SK-N-SH (cell line): ENCODE measurements around the gene SYT3. TPM values are rescaled to one million over a fixed set of nuclear protein-coding genes. Genes with fewer than 3 reads are reported as not detected.
"Not testable (repeated sequence)": the region's sequence is repeated elsewhere in the genome, so short reads cannot be mapped to it uniquely, and the experiment has no call there.

ENCODE experiments used
- CTCF ChIA-PET: fragments of 300-600, 350-600 bp; formaldehyde crosslinking; extraction: SDS; loops from one replicate; lab custom pipeline; 2021; lab: Yijun Ruan, JAX
- POLR2A ChIA-PET: fragments of 350-600 bp; sonication (Branson Sonifier 250); formaldehyde crosslinking; extraction: SDS; loops from one replicate; lab custom pipeline; 2020; ENCODE audit warnings: antibody characterized with exemption, inconsistent platforms; lab: Yijun Ruan, JAX
- DNase-seq: peaks from one replicate; pipeline ENCODE4 v3.0.0; 2012
- H2AFZ ChIP-seq: fragments of 200-600 bp; sonication (generic); 2 replicates; pipeline ENCODE4 v1.8.1; 2016; ENCODE audit warnings: antibody characterized with exemption, mild to moderate bottlenecking, low read depth
- H3F3A ChIP-seq: fragments of 200-600 bp; sonication (generic); replicated peaks from 2 replicates; pipeline ENCODE3; 2016; ENCODE audit warnings: antibody characterized with exemption, mild to moderate bottlenecking; ENCODE audit not compliant: insufficient read depth
- H3K27ac ChIP-seq, 2 experiments: fragments of 200-500 bp in 1 of 2; fragments of 200-600 bp in 1 of 2; sonication (Bioruptor generic) in 1 of 2; sonication (generic), shearing (Covaris generic) in 1 of 2; 2 replicates each; pipeline versions ENCODE4 v1.5.1 to v1.6.1; 2014 to 2016; ENCODE audit warnings: low read depth in 2 of 2, inconsistent platforms in 1 of 2, low read length in 1 of 2, mild to moderate bottlenecking in 1 of 2, mixed read lengths in 1 of 2
- H3K27me3 ChIP-seq: fragments of 200-600 bp; sonication (generic), shearing (Covaris generic); 2 replicates; pipeline ENCODE4 v1.6.1; 2016; ENCODE audit warnings: mixed run types; ENCODE audit not compliant: insufficient read depth
- H3K36me3 ChIP-seq, 2 experiments: fragments of 200-500 bp in 1 of 2; fragments of 200-600 bp in 1 of 2; sonication (Bioruptor generic) in 1 of 2; sonication (generic) in 1 of 2; replicated peaks in 1 of 2; 2 replicates each; pipeline versions ENCODE3 to v1.5.1; 2014 to 2016; ENCODE audit warnings: low read length in 1 of 2, mild to moderate bottlenecking in 1 of 2; ENCODE audit not compliant: insufficient read depth in 2 of 2, control insufficient read depth in 1 of 2
- H3K4me1 ChIP-seq, 2 experiments: fragments of 200-500 bp in 1 of 2; fragments of 200-600 bp in 1 of 2; sonication (Bioruptor generic) in 1 of 2; sonication (generic), shearing (Covaris generic) in 1 of 2; 2 replicates each; pipeline versions ENCODE4 v1.5.1 to v1.6.1; 2014 to 2016; ENCODE audit warnings: low read depth in 1 of 2, low read length in 1 of 2, mixed run types in 1 of 2; ENCODE audit not compliant: insufficient read depth in 2 of 2, control insufficient read depth in 1 of 2
- H3K4me2 ChIP-seq: fragments of 200-600 bp; sonication (generic), shearing (Covaris generic); 2 replicates; pipeline ENCODE4 v1.6.1; 2017; ENCODE audit warnings: mixed run types
- H3K4me3 ChIP-seq, 2 experiments: fragments of 200-500 bp in 1 of 2; fragments of 200-600 bp in 1 of 2; sonication (Bioruptor generic) in 1 of 2; sonication (generic), shearing (Covaris generic) in 1 of 2; 2 replicates each; pipeline versions ENCODE4 v1.5.1 to v1.8.1; 2014 to 2016; ENCODE audit warnings: low read depth in 2 of 2, inconsistent platforms in 1 of 2, low read length in 1 of 2, mild to moderate bottlenecking in 1 of 2, mixed read lengths in 1 of 2, moderate library complexity in 1 of 2
- H3K79me2 ChIP-seq: fragments of 200-600 bp; sonication (generic); 2 replicates; pipeline ENCODE4 v1.8.1; 2017; ENCODE audit warnings: mild to moderate bottlenecking; ENCODE audit not compliant: insufficient read depth
- H3K9ac ChIP-seq: fragments of 200-600 bp; sonication (generic); 2 replicates; pipeline ENCODE4 v1.6.1; 2017; ENCODE audit warnings: mixed run types
- H3K9me2 ChIP-seq: fragments of 200-600 bp; sonication (generic); 2 replicates; pipeline ENCODE4 v1.6.1; 2017; ENCODE audit warnings: mixed run types
- H3K9me3 ChIP-seq: fragments of 200-600 bp; sonication (generic); 2 replicates; pipeline ENCODE4 v1.6.1; 2017; ENCODE audit warnings: mixed run types, mild to moderate bottlenecking, moderate library complexity
- H4K20me1 ChIP-seq: fragments of 200-600 bp; sonication (generic); 2 replicates; pipeline ENCODE4 v1.6.1; 2017; ENCODE audit warnings: mild to moderate bottlenecking, mixed run types; ENCODE audit not compliant: insufficient read depth
- CTCF ChIP-seq: fragments of 200-600 bp; sonication (generic); IDR thresholded peaks from 2 replicates; pipeline ENCODE4 v1.6.1; 2017; ENCODE audit warnings: antibody characterized with exemption, mild to moderate bottlenecking, moderate library complexity
- ELF1 ChIP-seq: IDR thresholded peaks from 2 replicates; pipeline ENCODE4 v1.4.0; 2012
- FOXM1 ChIP-seq: IDR thresholded peaks from 2 replicates; pipeline ENCODE4 v1.4.0; 2012; ENCODE audit warnings: low read depth, mild to moderate bottlenecking
- NRF1 ChIP-seq: IDR thresholded peaks from 2 replicates; pipeline ENCODE4 v1.6.1; 2012; ENCODE audit warnings: low read depth, mild to moderate bottlenecking, low read length
- PBX3 ChIP-seq: IDR thresholded peaks from 2 replicates; pipeline ENCODE4; 2012
- RAD21 ChIP-seq: IDR thresholded peaks from 2 replicates; pipeline ENCODE4 v1.6.1; 2012; ENCODE audit warnings: mild to moderate bottlenecking, low read length
- RXRA ChIP-seq: IDR thresholded peaks from 2 replicates; pipeline ENCODE4 v1.4.0; 2012; ENCODE audit warnings: low read depth, mild to moderate bottlenecking, borderline replicate concordance
- TAF1 ChIP-seq: IDR thresholded peaks from 2 replicates; pipeline ENCODE4 v1.6.1; 2012; ENCODE audit warnings: low read depth, mild to moderate bottlenecking, low read length, moderate library complexity, borderline replicate concordance
- ZBTB33 ChIP-seq: IDR thresholded peaks from 2 replicates; pipeline ENCODE4 v1.4.0; 2012; ENCODE audit warnings: low read depth, borderline replicate concordance
- WGBS: methylation state at CpG from one replicate; pipeline ENCODE4 v1.1.6; 2017; ENCODE audit warnings: low lambda C conversion rate; 5-methylcytosine and 5-hydroxymethylcytosine counted together
- polyA plus RNA-seq, 3 experiments: library from polyadenylated mRNA; depleted of rRNA; stranded (reverse); fragments of >200 nt; gene quantifications; 2 replicates each; pipeline ENCODE4 v1.2.3, GENCODE V29; 2012

SYT3 gene
- polyA plus RNA-seq, 1 of the 3 experiments (the other 2 are of a cell fraction) = 0.94 TPM

GRCh38 chr19:50604264-50605073 lies 35.2 kb downstream of the SYT3 start:
- 96% methylated on average over 23 of the region's 56 CpGs for WGBS
- H3K4me1 ChIP-seq, POLR2A ChIA-PET, H3F3A ChIP-seq, H3K9ac ChIP-seq, H3K36me3 ChIP-seq, H2AFZ ChIP-seq, CTCF ChIA-PET, DNase-seq, H3K27ac ChIP-seq, H3K4me3 ChIP-seq, H4K20me1 ChIP-seq: not testable (repeated sequence)
- TF ChIP-seq CTCF = peak; percentile 25
- TF ChIP-seq, all 33 proteins: peak for 1; not testable (repeated sequence) for 32
- peaks cover 14% of the 10 kb centered on the region; the same call in 1 of the 2 replicates for H3K27me3 ChIP-seq
- H3K9me2 ChIP-seq, H3K9me3 ChIP-seq, H3K4me2 ChIP-seq, H3K79me2 ChIP-seq: not testable (repeated sequence)

GRCh38 chr19:50602935-50603334 lies 36.7 kb downstream of the SYT3 start:
- POLR2A ChIA-PET = no interaction called here
- Histone ChIP-seq H3K9me2 (no peaks in the 10 kb centered on the region), H2AFZ (no peak overlapping the region), H3K9ac (no peak overlapping the region), H3K27ac (no peak overlapping the region), H3K9me3 (no peaks in the 10 kb centered on the region), H3K79me2 (no peaks in the 10 kb centered on the region), H3F3A (no peaks in the 10 kb centered on the region), H3K27me3 (peaks cover 19% of the 10 kb centered on the region; the same call in 1 of the 2 replicates), H3K4me3 (no peak overlapping the region), H3K4me2 (no peak overlapping the region), H3K36me3 (no peaks in the 10 kb centered on the region), H4K20me1 (no peaks in the 10 kb centered on the region), H3K4me1 (peaks cover 0 to 8% of the 10 kb centered on the region in 2 experiments; a peak in 1 of 4 replicates)
- CTCF ChIA-PET = no interaction called here
- 57% methylated on average over 4 of the region's 4 CpGs for WGBS
- TF ChIP-seq RXRA (no peak), FOXM1 (no peak), ELF1 (no peak)
- DNase-seq = no peak

- Histone ChIP-seq H3F3A (no peaks in the 10 kb centered on the region), H3K9ac (no peak overlapping the region), H3K9me2 (no peaks in the 10 kb centered on the region), H3K27ac (no peak overlapping the region), H3K4me2 (no peak overlapping the region), H3K4me1 (peaks cover 0 to 5% of the 10 kb centered on the region in 2 experiments; a peak in 1 of 4 replicates), H3K79me2 (no peaks in the 10 kb centered on the region), H3K4me3 (no peak overlapping the region), H3K27me3 (peaks cover 18% of the 10 kb centered on the region; the same call in 1 of the 2 replicates), H3K9me3 (no peaks in the 10 kb centered on the region), H3K36me3 (no peaks in the 10 kb centered on the region), H4K20me1 (no peaks in the 10 kb centered on the region), H2AFZ (no peak overlapping the region)
- DNase-seq = no peak
- 44% methylated on average over 6 of the region's 6 CpGs for whole genome bisulfite sequencing
- ChIA-PET POLR2A (no interaction called here), CTCF (interaction anchor here (0.9 kb wide), 1 partner anchor 181 kb away, joined by 3 read pairs; no protein-coding TSS in a partner anchor)
- TF ChIP-seq RAD21 = no peak
- TF ChIP-seq ZBTB33 = no peak
- TF ChIP-seq CTCF = no peak
- no peak for TF ChIP-seq TAF1
- TF ChIP-seq PBX3 = no peak
- TF ChIP-seq NRF1 = no peak
Measured at GRCh38 chr19:50602496-50602895, 37.2 kb downstream of the SYT3 start.
